GM20431 (cell line): Measurements from ENCODE around the gene ANGPTL2.
"Not testable (repeated sequence)": the region's sequence is repeated elsewhere in the genome, so short reads cannot be mapped to it uniquely, and the experiment has no call there.

Experiments
- in situ Hi-C: fragments of 300-500 bp; cut with MseI, MboI; formaldehyde crosslinking; loops from one replicate; pipeline ENCODE4 v1.15.0; 2020; ENCODE audit warnings: low sequenced_read_pairs; ENCODE audit not compliant: unreplicated experiment

ANGPTL2 gene

GRCh38 chr9:127155314-127155960 lies 33.0 kb upstream of the ANGPTL2 start:
- in situ Hi-C loops: no loop called here

GRCh38 chr9:127154390-127155191 lies 32.2 kb upstream of the ANGPTL2 start:
- in situ Hi-C loops: no loop called here

DNA sequence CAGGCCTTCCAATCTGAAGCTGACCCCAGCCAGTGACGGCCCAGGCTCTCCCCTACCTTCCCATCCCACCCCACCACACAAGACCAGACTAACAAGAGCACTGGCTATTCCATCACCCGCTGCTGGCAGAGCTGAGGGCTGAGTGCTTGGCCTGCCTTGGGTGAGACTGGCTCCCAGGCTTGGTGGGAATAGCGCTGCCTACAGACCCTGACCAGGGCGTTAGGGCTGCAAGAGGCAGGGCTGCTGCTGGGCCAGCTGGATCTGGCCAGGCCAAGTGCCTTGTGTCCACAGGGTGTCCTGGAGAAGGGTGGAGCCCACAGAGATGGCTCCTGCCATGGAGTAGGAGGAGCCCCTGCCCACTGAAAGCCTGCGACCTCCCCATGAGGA lies 31.6 kb upstream of the ANGPTL2 start:
- in situ Hi-C loops: no loop called here

DNA sequence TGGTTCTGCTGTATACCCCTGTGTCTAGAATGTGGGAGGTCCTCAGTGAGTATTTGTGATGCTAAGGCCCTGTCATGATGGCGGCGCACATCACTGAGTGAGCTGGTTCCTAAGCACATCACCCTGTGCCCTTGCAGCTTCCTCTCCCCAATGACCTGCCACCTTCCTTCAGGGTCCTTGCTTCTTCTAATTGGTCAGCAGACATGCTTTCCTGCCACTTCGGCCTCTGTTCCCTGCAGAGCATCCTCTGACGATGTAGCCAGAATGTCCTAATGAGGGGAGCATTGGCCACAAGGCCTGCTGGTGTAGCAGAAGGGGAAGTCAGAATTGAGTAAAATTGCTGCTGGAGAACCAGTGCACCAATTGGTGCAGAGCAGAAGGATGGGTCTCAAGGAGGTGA lies 31.1 kb upstream of the ANGPTL2 start:
- in situ Hi-C loops: no loop called here

DNA sequence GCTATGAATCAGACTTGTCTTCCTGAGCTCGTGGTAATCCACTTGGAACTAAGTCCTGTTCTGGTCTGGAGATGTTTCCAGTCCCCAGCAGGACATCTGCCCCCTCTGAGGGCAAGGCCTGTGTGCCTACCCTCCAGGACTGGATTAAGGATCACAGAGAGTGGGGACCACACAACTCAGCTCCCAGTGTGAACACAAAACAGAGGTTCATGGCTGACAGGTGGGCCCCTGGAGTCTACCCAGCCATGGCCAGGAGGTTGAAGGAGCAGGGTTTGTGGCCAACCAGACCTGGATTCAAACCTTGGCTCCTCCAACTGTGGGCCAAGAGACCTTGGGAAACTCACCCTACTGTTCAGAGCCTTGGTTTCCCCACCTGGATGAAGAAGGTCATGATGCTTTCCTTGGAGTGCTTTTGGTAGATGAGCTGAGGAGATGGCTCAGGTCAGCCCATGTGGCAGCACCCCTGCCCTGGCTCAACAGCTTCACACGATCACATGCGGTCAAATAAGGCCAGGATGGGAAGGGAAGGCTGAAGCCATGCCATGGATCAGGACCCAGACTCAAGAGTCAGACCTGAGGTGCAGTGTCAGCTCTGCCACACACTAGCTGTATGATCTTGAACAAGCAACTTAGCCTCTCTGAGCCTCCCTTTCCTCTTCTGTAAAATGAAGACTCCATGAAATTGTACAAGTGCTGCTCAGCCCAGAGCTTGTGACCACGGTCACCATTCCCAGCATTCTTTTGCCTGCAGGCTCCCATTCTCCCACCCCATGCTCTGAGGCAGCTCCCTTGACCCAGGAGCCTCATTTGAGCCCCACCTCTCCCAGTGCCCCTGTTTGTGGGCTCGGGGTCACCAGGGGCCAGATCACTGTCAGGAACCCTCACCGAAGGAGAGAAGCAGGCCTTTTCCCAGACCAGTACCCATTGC lies 27.3 kb upstream of the ANGPTL2 start:
- in situ Hi-C loops: no loop called here

- in situ Hi-C loops: no loop called here
These were observed 26.6 kb upstream of the ANGPTL2 start for GRCh38 chr9:127149010-127149409.

- in situ Hi-C loops: no loop called here
These were observed 25.6 kb upstream of the ANGPTL2 start for GRCh38 chr9:127148014-127148413.

GRCh38 chr9:127147251-127147650 lies 24.8 kb upstream of the ANGPTL2 start:
- in situ Hi-C loops: no loop called here

DNA sequence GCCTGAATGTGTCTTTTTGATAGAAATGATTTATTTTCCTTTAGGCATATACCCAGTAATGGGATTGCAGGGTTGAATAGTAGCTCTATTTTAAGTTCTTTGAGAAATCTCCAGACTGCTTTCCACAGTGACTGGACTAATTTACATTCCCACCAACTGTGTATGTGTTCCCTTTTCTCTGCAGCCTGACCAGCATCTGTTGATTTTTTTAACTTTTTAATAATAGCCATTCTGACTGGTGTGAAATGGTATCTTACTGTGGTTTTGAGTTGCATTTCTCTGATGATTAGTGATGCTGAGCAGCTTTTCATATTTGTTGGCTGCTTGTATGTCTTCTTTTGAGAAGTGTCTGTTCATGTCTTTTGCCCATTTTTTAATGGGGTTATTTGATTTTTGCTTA lies 24.4 kb upstream of the ANGPTL2 start:
- in situ Hi-C loops: not testable (repeated sequence)

GRCh38 chr9:127144670-127145445 lies 22.4 kb upstream of the ANGPTL2 start:
- in situ Hi-C loops: no loop called here

- in situ Hi-C loops: no loop called here
These were observed 21.6 kb upstream of the ANGPTL2 start for GRCh38 chr9:127143920-127144465.

DNA sequence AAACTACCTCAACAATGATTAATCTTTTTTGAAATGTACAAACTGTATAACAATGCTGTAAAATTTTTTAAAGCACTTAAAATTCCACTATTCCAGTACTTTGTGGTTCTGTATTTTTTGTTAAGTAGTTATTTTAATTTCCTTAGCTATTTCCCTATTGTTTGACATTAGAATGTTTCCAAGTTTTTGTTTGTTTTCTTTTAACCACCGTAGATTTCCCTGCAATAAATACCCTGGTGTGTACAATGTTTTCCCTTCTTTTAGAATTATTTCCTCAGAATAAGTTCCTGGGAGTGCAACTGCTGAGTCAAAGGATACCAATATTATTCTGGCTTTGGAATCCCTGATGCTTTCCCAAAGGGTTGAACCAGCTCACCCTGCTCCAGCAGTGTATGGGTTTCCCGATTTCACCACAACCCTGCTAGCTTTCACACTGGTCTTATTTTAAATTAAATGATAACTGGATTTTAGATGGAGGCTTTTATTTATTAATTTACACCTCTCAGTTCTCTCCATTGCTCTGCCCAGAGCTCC lies 20.6 kb upstream of the ANGPTL2 start:
- in situ Hi-C loops: no loop called here

- in situ Hi-C loops: no loop called here
These were observed 19.9 kb upstream of the ANGPTL2 start for GRCh38 chr9:127142291-127142690.

GRCh38 chr9:127140842-127141675 lies 18.6 kb upstream of the ANGPTL2 start:
- in situ Hi-C loops: no loop called here

GRCh38 chr9:127140181-127140580 lies 17.7 kb upstream of the ANGPTL2 start:
- in situ Hi-C loops: no loop called here

GRCh38 chr9:127139775-127140174 lies 17.3 kb upstream of the ANGPTL2 start:
- in situ Hi-C loops: no loop called here

DNA sequence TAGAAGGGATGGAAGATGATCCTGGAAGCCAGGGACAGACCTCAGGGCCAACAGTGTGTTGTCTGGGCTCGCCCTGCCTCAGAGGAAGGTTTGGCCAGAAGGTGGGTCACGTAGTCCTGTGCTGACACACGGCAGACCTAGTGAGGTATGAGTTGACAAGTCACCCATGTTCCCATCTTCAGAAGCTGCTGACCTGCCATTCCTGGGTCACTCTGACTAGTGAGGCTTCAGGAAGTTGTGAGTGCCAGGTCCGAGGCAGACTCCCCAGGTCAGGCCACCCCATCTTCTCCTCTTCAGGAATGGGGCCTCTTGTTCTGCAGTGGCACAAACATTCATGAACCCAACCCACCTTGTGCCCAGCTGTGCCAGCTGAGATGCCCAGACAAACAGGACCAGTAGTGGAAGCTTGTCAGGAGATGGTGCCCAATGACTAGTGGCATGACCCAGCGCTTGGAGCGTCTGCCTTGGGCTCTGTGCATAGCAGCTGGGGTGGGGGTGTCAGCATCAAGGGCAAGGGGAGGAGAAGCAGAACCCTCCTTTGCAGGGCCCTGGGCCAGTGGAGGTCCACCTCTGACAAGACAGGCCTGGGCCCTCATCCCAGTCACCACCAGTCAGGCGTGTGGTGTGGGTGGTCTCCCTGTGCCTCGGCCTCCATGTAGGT lies 16.8 kb upstream of the ANGPTL2 start:
- in situ Hi-C loops: no loop called here

GRCh38 chr9:127138444-127138843 lies 16.0 kb upstream of the ANGPTL2 start:
- in situ Hi-C loops: no loop called here
